Lower lobe of right lung (tissue), 2 donors: ENCODE data around the gene RPS6KC1. TPM values are rescaled to one million over a fixed set of nuclear protein-coding genes. Genes with fewer than 3 reads are reported as not detected.
"Not testable (repeated sequence)": the region's sequence is repeated elsewhere in the genome, so short reads cannot be mapped to it uniquely, and the experiment has no call there.

Experiments
- ATAC-seq, 2 donors: fragments of 200-7000 bp; cut with Tn5 transposase; one replicate each; pipeline ENCODE4 v1.9.1; 2020 to 2022; ENCODE audit warnings: mild to moderate bottlenecking in 2 of 2, moderate library complexity in 2 of 2
- DNase-seq: peaks from one replicate; pipeline ENCODE4 v3.0.0-alpha.2; 2020
- H3K27ac ChIP-seq: fragments of 200-600 bp; one replicate; pipeline ENCODE4 v1.8.0; 2022
- H3K27me3 ChIP-seq: fragments of 200-600 bp; one replicate; pipeline ENCODE4 v1.8.0; 2022; ENCODE audit warnings: low read depth
- H3K36me3 ChIP-seq: fragments of 200-600 bp; one replicate; pipeline ENCODE4 v1.8.0; 2022; ENCODE audit warnings: mild to moderate bottlenecking
- H3K4me1 ChIP-seq: fragments of 200-600 bp; one replicate; pipeline ENCODE4 v1.8.0; 2022
- H3K4me3 ChIP-seq: fragments of 200-600 bp; one replicate; pipeline ENCODE4 v1.8.0; 2022; ENCODE audit warnings: mild to moderate bottlenecking
- H3K9me3 ChIP-seq: fragments of 200-600 bp; one replicate; pipeline ENCODE4 v1.8.0; 2022
- intact Hi-C: fragments of 100-400 bp; cut with DNase I; formaldehyde crosslinking; loops from one replicate; pipeline ENCODE4 v1.11.0; 2022
- total RNA-seq: library from RNA; stranded (reverse); fragmentation: NEBNext Ultra II Directional; extraction: Animal tissue kit (Norgen Biotek cat#: 25700); gene quantifications from one replicate; pipeline ENCODE4 v1.2.1, GENCODE V29; 2021
- TF ChIP-seq, protein P1 (sequence below): fragments of 200-600 bp; IDR thresholded peaks from one replicate; pipeline ENCODE4 v1.8.0; 2022; ENCODE audit warnings: antibody characterized with exemption, mild to moderate bottlenecking
- donor health status: DM: no; HTN: yes; CAD: no; lungs with severe emphysema.

RPS6KC1 gene
- total RNA-seq, 1 donor from 2014 or later, result 18.7 TPM

DNA sequence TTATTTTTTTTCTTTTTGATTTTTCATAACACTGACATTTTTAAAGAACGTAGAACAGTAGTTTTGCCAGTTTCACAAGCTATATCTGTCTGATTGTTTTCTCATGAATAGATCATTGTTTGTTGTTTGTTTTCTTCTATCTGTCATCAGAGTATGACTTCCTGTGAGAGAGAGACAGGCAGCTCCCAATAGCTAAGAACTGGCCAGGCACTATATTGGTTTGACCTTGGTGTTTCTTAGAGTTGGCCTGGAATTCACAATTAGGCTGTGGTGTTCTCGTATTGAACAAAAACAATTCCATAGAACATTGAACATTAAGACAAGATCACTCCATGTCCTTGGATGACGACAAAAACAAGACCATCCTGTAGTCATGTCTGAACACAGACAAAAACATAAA lies 43.4 kb downstream of the RPS6KC1 start:
- DNase-seq, result no peak
- no peaks in the 10 kb centered on the region for H3K36me3 ChIP-seq
- no peak for ATAC-seq
- H3K27ac ChIP-seq, result no peak overlapping the region
- no peak overlapping the region for H3K4me3 ChIP-seq
- intact Hi-C loops, result no loop called here
- TF ChIP-seq, protein P1, sequence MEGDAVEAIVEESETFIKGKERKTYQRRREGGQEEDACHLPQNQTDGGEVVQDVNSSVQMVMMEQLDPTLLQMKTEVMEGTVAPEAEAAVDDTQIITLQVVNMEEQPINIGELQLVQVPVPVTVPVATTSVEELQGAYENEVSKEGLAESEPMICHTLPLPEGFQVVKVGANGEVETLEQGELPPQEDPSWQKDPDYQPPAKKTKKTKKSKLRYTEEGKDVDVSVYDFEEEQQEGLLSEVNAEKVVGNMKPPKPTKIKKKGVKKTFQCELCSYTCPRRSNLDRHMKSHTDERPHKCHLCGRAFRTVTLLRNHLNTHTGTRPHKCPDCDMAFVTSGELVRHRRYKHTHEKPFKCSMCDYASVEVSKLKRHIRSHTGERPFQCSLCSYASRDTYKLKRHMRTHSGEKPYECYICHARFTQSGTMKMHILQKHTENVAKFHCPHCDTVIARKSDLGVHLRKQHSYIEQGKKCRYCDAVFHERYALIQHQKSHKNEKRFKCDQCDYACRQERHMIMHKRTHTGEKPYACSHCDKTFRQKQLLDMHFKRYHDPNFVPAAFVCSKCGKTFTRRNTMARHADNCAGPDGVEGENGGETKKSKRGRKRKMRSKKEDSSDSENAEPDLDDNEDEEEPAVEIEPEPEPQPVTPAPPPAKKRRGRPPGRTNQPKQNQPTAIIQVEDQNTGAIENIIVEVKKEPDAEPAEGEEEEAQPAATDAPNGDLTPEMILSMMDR, result no peak
- H3K9me3 ChIP-seq, result no peaks in the 10 kb centered on the region
- H3K4me1 ChIP-seq, result no peaks in the 10 kb centered on the region
- no peaks in the 10 kb centered on the region for H3K27me3 ChIP-seq

DNA sequence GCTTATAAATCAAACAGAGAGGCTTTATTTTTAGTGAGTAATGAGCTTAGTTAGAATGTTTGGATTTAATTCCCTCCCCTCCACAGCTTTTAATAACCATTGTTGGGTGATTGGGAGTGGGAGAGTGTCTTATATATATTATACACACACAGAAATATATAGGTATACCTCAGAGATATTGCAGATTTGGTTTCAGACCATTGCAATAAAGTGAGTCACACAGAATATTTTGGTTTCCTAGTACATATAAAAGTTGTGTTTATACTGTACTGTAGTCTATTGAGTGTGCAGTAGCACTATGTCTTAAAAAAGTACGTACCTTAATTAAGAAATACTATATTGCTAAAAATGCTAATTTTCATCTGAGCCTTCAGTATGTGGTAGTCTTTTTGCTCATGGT lies 44.4 kb downstream of the RPS6KC1 start:
- no peak overlapping the region for H3K4me3 ChIP-seq
- no peaks in the 10 kb centered on the region for H3K27me3 ChIP-seq
- intact Hi-C loops, result no loop called here

DNA sequence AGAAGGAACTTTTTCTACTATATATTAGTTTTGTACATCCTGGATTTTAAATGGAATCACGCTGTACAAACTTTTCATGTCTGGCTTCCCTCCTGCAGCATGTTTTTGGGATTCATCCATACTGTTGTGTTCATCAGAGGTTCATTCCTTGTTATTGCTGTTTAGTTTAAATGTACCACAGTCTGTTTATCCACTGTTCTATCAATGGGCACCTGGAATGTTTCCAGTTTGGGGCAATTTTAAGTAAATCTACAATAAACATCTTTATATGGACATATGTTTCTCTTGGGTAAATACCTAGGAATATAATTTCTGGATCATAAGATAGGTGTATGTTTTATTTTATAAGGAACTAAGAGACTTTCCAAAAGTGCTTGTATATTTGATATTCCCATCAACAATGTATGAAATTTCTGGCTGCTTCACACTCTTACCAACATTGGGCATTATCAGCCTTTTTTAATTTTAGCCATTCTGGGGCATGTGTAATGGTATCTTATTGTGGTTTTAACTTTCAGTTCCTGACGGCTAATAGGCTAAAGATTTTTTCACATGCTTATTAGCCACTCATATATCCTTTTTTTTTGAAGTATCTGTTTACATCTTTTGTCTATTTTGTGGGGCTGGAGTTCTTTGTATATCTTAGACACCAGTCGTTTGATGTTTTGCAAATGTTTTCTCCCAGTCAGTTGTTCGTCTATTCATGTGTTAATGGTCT lies 48.8 kb downstream of the RPS6KC1 start:
- Histone ChIP-seq H3K9me3 (no peaks in the 10 kb centered on the region), H3K4me3 (no peak overlapping the region), H3K36me3 (no peaks in the 10 kb centered on the region), H3K27me3 (no peaks in the 10 kb centered on the region), H3K4me1 (no peaks in the 10 kb centered on the region), H3K27ac (no peak overlapping the region)
- ATAC-seq (no peak), DNase-seq (no peak)
- intact Hi-C loops, result no loop called here
- TF ChIP-seq, protein P1, result no peak

More for the DNA sequence above, 44.4 kb downstream of the RPS6KC1 start:
- TF ChIP-seq, protein P1, result no peak
- DNase-seq (no peak), ATAC-seq (no peak)
- H3K9me3 ChIP-seq, result no peaks in the 10 kb centered on the region
- no peak overlapping the region for H3K27ac ChIP-seq
- H3K36me3 ChIP-seq, result no peaks in the 10 kb centered on the region
- no peaks in the 10 kb centered on the region for H3K4me1 ChIP-seq

DNA sequence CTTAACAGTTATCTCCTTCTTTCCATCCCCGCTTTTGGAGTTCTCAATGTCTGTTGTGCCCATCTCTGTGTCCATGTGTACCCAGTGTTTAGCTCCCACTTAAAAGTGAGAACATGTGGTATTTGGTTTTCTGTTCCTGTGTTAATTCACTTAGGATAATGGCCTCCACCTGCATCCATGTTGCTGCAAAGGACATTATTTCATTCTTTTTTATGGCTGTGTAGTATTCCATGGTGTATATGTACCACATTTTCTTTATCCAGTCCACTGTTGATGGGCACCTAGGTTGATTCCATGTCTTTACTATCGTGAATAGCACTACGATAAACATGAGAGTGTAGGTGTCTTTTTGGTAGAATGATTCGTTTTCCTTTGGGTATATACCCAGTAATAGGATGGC lies 49.5 kb downstream of the RPS6KC1 start:
- H3K27ac ChIP-seq, H3K4me3 ChIP-seq, ATAC-seq, H3K4me1 ChIP-seq, H3K9me3 ChIP-seq, intact Hi-C loops, H3K27me3 ChIP-seq, DNase-seq, H3K36me3 ChIP-seq: not testable (repeated sequence)

DNA sequence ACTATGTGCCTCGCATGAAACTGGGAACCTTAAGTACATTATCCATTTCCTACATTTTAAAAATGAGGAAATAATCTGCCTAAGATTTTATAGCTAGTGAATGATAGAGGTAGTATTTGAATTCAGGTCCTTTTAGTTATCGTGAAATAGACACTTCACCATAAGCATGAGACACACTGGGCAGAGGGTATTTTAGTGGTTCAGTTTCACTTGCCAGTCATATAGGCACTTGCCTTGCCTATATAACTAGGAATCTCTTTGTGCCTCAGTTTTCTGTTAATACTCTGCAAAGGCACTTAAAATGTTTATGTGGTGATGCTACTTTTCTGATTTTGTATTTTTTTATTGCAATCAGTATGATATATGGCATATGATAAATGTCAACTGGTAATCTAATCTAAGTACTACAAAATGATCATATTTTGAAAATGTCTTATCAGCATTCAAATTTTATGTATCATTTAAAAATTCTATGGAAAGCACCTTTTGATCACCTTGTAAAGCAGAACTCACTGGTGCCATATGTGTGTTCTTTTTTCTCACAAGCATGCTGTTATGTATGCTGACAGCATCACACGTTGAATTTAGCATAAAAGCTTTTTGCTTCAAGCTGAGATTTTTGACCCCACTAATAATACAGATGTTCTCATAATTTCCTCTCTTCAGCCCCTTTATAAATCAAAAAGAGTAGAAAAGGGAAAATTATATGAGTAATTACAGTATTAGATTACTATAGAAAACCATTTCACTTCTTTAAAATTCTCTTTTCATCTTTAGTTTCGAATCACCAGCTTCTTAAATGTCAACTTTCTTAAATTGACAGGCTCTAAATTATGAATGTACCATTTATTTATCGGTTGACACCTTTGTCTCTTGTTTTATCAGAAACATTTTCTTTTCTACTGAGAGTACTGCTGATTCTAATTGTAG lies 52.6 kb downstream of the RPS6KC1 start:
- Histone ChIP-seq H3K27ac (no peak overlapping the region), H3K27me3 (no peaks in the 10 kb centered on the region), H3K4me1 (no peaks in the 10 kb centered on the region), H3K9me3 (no peaks in the 10 kb centered on the region), H3K4me3 (no peak overlapping the region), H3K36me3 (no peaks in the 10 kb centered on the region)
- TF ChIP-seq, protein P1, result no peak
- no peak for ATAC-seq
- no peak for DNase-seq
- intact Hi-C loops, result no loop called here

DNA sequence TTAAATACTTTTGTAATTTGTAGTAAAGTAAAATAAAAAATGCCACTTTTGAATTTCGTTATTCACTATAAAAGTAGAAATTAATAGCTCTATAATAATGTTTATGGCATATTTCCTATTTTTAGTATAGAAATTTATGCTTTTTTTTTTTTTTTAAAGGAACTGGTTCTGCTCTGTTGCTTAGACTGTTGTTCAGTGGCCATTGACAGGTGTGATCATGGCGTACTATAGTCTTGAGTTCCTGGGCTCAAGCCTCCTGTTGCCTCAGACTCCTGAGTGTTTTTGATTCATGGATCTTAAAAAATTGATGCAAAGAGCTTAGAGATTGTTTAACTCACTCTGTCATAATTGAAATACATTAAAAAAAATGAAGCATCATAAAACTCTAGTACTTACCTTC lies 53.6 kb downstream of the RPS6KC1 start:
- no peaks in the 10 kb centered on the region for H3K36me3 ChIP-seq
- H3K4me3 ChIP-seq, result no peak overlapping the region
- no peak overlapping the region for H3K27ac ChIP-seq
- DNase-seq, result no peak
- intact Hi-C loops, result no loop called here
- no peaks in the 10 kb centered on the region for H3K27me3 ChIP-seq
- no peak for ATAC-seq
- H3K4me1 ChIP-seq, result no peaks in the 10 kb centered on the region
- TF ChIP-seq, protein P1, result no peak
- no peaks in the 10 kb centered on the region for H3K9me3 ChIP-seq
